ENCODE results near the gene TVP23C. TPM values are rescaled to one million over a fixed set of nuclear protein-coding genes. Genes with fewer than 3 reads are reported as not detected.

Gene TVP23C
- total RNA-seq, 1 experiment from 2014 or later = 16.9 TPM

DNA sequence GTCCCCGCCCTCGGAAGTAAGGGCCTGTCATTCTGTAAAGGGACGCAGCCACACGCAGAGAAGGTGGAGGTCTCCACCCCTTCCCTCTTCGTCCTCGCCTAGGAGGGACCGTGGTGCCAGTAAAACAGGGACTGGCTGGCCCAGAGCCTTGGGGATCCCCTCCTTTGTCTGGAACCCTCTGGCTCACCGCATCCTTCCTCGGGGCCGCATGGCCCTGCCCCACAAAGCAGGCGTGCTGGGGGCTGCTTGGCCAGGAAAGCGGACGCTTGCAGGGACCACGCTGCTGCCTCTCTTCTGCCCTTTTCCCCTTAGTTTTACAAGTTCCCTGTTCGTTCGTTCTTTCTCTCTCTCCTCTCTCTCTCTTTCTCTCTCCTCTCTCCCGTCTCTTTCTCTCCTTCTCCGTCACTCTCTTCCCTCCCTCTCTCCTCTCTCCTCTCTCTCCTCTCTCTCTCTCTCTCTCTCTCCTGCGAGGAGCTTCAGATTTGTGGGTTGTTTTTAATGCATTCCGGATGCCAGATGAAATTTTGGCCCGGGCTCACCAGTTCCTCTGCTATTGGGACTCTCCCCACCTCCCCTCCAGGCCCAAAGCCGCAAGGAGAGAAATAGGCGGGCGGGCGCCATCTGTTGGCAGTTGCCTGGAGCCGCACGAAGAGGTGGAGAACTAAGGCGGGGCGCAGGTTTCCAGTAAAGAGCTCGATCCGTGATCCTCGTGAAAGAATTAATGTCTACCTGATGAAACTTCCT is 60.7 kb downstream of the TVP23C start:
- peak overlapping the region; percentile 31 for H3K4me2 ChIP-seq (ENCODE audit: insufficient read depth, insufficient read length, low read length)
- no peak overlapping the region for H3K23ac ChIP-seq (ENCODE audit: insufficient read length, low read depth, low read length)
- Mint-ChIP-seq H3K4me3 (peak overlapping the region in 1 of 2 experiments; percentile 60; a peak in 3 of 5 replicates), H3K27ac (peak overlapping the region in 2 of 3 experiments; percentile 60 to 86; a peak in 3 of 7 replicates), H3K9me3 (no peaks in the 10 kb centered on the region), H3K4me1 (peaks cover 10 to 14% of the 10 kb centered on the region in 2 experiments), H3K27me3 (ENCODE audit: low read depth) (no peaks in the 10 kb centered on the region), H3K36me3 (ENCODE audit: insufficient read depth in 1 of 3, low read depth in 3 of 3) (peaks cover 29 to 52% (median 31%) of the 10 kb centered on the region in 3 experiments)
- H2BK12ac ChIP-seq (ENCODE audit: insufficient read length, low read depth, low read length) = no peak overlapping the region
- H2BK15ac ChIP-seq (ENCODE audit: low read depth, low read length) = no peak overlapping the region
- H3K9ac ChIP-seq (ENCODE audit: extremely low read depth, insufficient read length, low read length) = no peak overlapping the region
- H4K8ac ChIP-seq (replicated peaks; ENCODE audit: insufficient read length, low read depth, low read length) = no peak overlapping the region
- H2BK120ac ChIP-seq (ENCODE audit: low read depth, low read length, poor library complexity, severe bottlenecking) = no peak overlapping the region
- H2AFZ ChIP-seq (ENCODE audit: low read length) = no peak overlapping the region
- 100% methylated on average over 2 of the region's 32 CpGs for WGBS (ENCODE audit: extremely low coverage, insufficient read length, low lambda C conversion rate)
- H3K56ac ChIP-seq (ENCODE audit: insufficient read length, low read depth, low read length) = no peak overlapping the region
- no peaks in the 10 kb centered on the region for H3K27me3 ChIP-seq (ENCODE audit: insufficient read depth, low read length)
- no peaks in the 10 kb centered on the region for H3K9me3 ChIP-seq (ENCODE audit: control insufficient read depth, low read depth, low read length)
- H3K4me1 ChIP-seq (ENCODE audit: insufficient read depth, low read length) = no peaks in the 10 kb centered on the region; the same call in 1 of the 2 replicates
- H3K4ac ChIP-seq (ENCODE audit: low read depth, low read length) = no peak overlapping the region
- peak; percentile 94 for DNase-seq
- H4K91ac ChIP-seq (ENCODE audit: insufficient read length, low read depth, low read length) = no peak overlapping the region
- H3K79me2 ChIP-seq (ENCODE audit: insufficient read depth, low read length) = no peaks in the 10 kb centered on the region
- H3K79me1 ChIP-seq (ENCODE audit: insufficient read depth, low read depth, low read length, poor library complexity, severe bottlenecking) = no peaks in the 10 kb centered on the region
- H3T11ph ChIP-seq (ENCODE audit: low read length) = no peak overlapping the region
- H2BK20ac ChIP-seq (ENCODE audit: low read depth, low read length, poor library complexity, severe bottlenecking) = no peak overlapping the region
- no peaks in the 10 kb centered on the region for H4K20me1 ChIP-seq (ENCODE audit: control insufficient read depth, insufficient read depth, insufficient read length)
- H2BK5ac ChIP-seq (ENCODE audit: insufficient read length, low read length) = no peak overlapping the region
- H3K27ac ChIP-seq (ENCODE audit: insufficient read length, low read depth, low read length) = no peak overlapping the region
- no peak overlapping the region; the same call in 1 of the 2 replicates for H3K14ac ChIP-seq (ENCODE audit: insufficient read depth, low read length)
- H2AK5ac ChIP-seq (ENCODE audit: insufficient read length, low read length) = no peak overlapping the region
- peak overlapping the region; percentile 45 for H3K18ac ChIP-seq (ENCODE audit: insufficient read length, low read depth, low read length)
- no peak overlapping the region for H4K5ac ChIP-seq (ENCODE audit: insufficient read length, low read depth, low read length)
- no peaks in the 10 kb centered on the region for H3K23me2 ChIP-seq (ENCODE audit: insufficient read length, low read depth, low read length, poor library complexity, severe bottlenecking)
- peak; percentile 89 for TF ChIP-seq CTCF (conservative IDR thresholded peaks at IDR 0.05)

Measured in H9 (cell line).